NCI-H82 (cell line): ENCODE measurements around the gene MTUS2.

Experiments used
- DNase-seq: peaks from one replicate; lab custom pipeline; 2025; lab: John Stamatoyannopoulos, UW

The MTUS2 gene

DNA sequence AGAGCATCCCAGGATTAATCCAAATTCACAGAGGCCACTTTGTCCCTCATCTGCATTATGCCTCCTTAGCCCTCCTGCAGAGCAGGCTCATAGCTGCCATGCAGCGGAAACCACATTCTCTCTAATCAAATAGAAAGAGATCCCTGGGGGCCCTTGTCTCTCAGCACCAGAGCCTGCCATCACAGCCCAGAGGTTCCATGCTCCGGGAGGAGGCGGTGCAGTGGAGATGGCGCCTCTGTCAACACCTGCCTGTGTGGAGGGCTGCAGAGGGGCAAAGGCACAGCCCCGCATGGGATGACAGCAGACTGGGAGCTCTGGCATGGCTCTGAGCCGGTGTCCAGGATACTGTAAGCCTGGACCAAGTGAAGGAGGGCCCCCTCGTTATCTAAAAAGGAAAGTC, 664.1 kb downstream of the MTUS2 start:
- peak; percentile 21 for DNase-seq

DNA sequence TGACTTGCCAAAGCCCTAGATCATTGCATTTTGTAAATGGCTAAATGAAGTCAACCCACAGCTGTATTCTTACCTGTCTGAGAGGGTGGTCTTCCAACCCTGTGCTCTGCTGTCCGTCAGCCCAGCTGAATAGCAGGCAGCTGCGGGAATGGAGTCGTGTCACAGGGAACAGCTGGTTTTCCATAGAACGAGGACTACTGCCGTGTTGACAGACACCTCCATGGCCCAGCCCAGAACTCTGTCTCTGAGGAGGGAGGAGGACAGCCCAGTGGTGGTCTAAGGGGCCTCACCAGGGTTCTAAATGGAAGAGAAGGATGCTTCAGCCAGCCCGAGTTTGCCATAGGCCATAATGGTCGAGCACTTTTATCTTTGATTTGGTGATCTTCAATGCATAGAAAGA, 664.7 kb downstream of the MTUS2 start:
- DNase-seq, result no peak

GRCh38 chr13:29486551-29486950, 666.4 kb downstream of the MTUS2 start:
- DNase-seq, result no peak

- no peak for DNase-seq
Measured at GRCh38 chr13:29487466-29488454, 667.6 kb downstream of the MTUS2 start.

GRCh38 chr13:29489650-29490560, 669.8 kb downstream of the MTUS2 start:
- DNase-seq, result no peak

DNA sequence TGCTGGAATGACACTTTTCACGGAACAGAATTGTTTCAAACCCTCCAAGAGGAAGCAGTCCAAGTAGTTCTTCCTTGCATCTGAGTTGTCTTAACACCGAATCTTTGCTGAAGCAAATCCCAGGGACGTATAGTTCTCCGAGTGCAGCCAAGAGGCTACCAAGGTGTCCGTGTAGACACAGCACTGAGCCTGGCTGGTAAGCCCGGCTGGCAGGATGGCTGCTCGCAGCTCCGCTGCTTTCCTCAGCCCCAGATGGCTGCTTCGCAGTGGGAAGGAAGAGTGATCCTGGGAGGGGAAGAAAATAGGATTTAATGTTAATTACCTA, 670.4 kb downstream of the MTUS2 start:
- peak; percentile 65 for DNase-seq

- no peak for DNase-seq
Measured at GRCh38 chr13:29491248-29491647, 671.1 kb downstream of the MTUS2 start.

GRCh38 chr13:29493796-29494195, 673.7 kb downstream of the MTUS2 start:
- no peak for DNase-seq

- no peak for DNase-seq
Measured at GRCh38 chr13:29494520-29494919, 674.4 kb downstream of the MTUS2 start.

DNA sequence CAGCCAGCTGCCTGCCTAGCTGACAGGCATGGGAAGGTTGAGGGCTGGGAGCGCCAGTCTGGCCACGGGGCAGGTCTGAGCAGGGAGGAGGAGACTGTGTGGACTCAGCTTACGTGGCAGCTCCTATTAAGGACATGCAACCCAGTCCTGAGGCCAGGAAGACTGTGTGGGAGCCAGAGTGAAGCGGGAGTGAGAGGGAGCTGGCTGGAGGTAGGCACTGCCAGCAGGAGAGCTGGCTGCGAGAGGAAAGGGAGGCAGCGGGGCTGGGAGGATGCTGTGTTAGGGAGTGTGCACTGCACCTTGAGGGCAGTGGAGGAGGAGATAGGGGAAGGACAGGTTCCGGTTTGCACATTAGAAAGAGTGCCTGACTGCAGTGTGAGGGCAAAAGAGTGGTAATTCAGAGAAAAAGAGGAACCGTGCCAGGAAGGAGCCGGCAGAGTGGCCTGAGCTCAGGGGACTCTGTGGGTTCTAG, 676.1 kb downstream of the MTUS2 start:
- DNase-seq, result no peak

- peak; percentile 71 for DNase-seq
Measured at GRCh38 chr13:29497137-29497654, 677.1 kb downstream of the MTUS2 start.

DNA sequence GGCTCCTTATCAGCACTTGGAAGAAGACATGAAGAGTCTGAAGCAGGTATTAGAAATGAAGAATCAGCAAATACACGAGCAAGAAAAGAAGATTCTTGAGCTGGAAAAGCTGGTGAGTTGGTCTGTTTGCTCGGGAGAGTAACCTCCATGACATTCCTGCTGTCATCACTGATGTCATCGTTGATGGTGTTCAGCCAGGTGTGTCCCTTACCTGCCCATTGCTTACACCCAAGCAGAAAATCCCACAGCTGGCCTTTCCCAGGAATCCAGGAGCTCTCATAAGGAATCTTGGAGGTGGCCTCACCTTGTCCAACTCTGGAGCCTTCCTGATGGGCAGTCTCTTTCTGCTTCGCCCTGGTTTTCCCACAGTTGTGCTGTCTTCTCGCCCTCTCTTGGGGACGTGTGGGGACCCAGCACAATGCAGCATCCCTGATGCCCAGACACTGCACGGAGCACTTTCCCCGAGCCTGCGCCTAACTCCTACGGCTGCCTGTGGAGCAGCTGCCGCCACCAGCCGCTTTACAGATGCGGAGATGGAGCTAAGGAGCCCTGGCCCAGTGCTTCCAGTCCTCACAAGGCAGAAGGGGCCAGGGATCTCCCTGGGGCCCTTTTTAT, 678.4 kb downstream of the MTUS2 start:
- DNase-seq, result peak; percentile 50

GRCh38 chr13:29499506-29500165, 679.5 kb downstream of the MTUS2 start:
- DNase-seq, result no peak

- DNase-seq, result peak; percentile 38
Measured at GRCh38 chr13:29500386-29500785, 680.2 kb downstream of the MTUS2 start.

DNA sequence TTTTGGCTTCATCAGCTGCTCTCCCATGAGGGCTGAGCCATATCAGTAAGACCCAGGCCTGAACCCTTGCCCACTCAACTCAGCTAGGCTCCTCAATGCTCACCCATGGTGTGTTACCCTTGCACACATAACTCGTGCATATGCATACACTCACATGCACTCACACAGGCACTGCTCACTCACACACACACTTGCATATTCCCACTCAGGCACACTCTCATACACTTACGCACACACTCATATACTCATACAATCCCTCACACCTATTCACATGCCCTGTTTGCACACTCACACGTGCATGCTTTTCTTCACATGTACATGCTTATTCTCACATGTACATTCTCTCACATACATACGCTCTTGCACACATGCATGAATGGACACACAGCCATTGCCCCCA, 681.5 kb downstream of the MTUS2 start:
- DNase-seq, result no peak

DNA sequence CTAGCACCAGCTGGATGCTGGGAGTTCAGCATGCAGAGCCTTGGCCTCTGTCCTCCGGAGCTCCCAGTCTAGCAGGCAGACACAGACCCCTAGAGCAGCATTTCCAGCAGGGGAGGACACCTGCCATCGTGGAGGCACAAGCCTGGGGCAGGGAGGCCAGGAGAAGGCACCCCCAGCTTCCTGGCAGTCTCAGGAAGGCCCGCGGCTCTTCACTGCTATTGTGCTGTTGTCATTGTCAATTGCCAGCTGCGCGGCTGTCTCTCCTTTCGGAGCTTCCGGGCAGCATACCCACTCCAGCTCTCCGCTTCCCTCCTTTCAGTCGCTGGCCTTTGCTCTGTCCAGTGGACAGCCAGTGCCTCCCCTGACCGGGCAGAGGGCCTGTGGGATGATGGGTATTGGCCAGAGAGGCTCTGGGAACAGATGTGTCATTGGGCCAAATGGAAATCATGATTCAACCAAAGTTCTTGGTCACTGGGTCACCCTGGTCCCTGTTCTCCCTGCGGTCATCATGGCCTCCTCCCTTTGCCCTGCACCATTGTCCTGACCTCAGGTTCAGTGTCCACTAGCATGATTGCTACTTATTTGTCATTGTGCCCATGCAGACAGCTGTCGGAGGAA, 682.4 kb downstream of the MTUS2 start:
- no peak for DNase-seq

DNA sequence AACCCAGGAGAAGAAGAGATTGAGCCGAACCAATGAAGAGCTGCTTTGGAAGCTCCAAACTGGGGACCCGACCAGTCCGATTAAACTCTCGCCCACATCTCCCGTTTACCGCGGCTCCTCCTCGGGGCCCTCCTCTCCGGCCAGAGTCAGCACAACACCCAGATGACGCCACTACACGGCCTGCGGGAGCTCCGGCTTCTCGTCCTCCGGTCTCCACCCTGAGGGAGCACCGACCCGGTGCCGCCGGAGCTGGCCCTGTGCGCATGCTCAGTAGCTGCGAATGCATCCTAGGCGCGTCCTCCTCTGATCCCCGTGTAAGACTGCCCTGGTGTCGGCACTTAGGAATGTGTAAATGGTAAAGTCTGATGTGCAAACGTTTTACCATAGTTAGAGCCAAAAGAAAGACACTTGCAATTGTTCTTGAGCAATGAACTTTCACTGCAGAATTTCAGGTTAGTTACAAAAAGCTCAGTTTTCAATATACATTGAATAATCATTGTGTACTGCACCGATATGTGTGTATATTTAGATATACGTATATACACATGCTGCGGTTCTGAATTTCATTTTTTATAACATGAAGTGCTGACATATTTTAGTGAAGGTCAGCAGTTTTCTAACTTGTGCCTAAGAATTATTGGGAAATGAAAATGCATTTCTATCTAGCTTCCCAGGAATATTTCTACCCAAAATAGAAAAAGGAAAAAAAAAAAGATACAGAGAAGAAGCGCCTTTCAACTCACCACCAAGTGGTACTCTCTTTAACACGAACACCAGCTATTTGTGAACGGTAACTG, 683.1 kb downstream of the MTUS2 start:
- DNase-seq, result no peak

- DNase-seq, result no peak
Measured at GRCh38 chr13:29504691-29505090, 684.6 kb downstream of the MTUS2 start.

DNA sequence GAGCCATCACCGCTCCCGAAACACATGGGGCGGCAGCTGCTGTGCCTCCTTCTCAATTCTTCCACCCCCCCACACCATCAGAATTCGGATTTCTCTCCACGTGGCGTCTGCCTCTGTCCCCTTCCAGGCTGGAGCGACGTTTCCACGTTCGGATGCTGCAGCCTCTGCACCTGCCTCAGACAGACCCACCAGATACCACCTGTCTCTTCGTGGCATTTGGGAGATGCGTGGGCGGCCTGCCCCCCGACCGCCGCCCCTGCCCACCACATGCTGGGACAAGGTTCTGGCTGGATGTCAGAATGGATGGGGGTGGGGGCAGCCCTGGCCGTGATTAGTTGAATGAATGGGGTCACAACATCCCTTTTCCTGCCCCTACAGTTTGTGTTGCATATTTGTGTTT, 685.4 kb downstream of the MTUS2 start:
- no peak for DNase-seq

- no peak for DNase-seq
Measured at GRCh38 chr13:29505950-29506349, 685.8 kb downstream of the MTUS2 start.
